Stimulated activated naive B cell treated with anti-CD40 and anti-IgM and Interleukin-4, amounts not matched to agents 10 μg/mL and 1 μg/mL and 100 μg/mL, for 72 hours (primary cell): Measurements from ENCODE around the gene ZC3H6.
A peak's percentile ranks its signal among the peaks of the same experiment; 100 is the strongest.

Experiments used
- ATAC-seq, 2 donors: fragments of 150-1000 bp; cut with Tn5 transposase; replicated peaks; 2 replicates each; pipeline ENCODE4 v1.10.0; 2021; ENCODE audit warnings: moderate library complexity in 1 of 2
- DNase-seq: peaks from one replicate; pipeline ENCODE4 v3.0.0; 2021
- H3K27ac Mint-ChIP-seq: one replicate; pipeline ENCODE4 v1.8.0; 2022; ENCODE audit warnings: mild to moderate bottlenecking, mixed read lengths
- H3K27me3 Mint-ChIP-seq, 2 donors: one replicate each; pipeline ENCODE4 v1.8.0; 2022; ENCODE audit warnings: mixed read lengths in 2 of 2
- H3K36me3 Mint-ChIP-seq, 2 donors: one replicate each; pipeline ENCODE4 v1.8.0; 2022; ENCODE audit warnings: mixed read lengths in 2 of 2, mild to moderate bottlenecking in 1 of 2
- H3K4me1 Mint-ChIP-seq, 2 donors: one replicate each; pipeline ENCODE4 v1.8.0; 2022; ENCODE audit warnings: mixed read lengths in 2 of 2, mild to moderate bottlenecking in 1 of 2
- H3K4me3 Mint-ChIP-seq, 2 donors: one replicate each; pipeline ENCODE4 v1.8.0; 2022; ENCODE audit warnings: mild to moderate bottlenecking in 2 of 2, mixed read lengths in 2 of 2, moderate library complexity in 1 of 2
- H3K9me3 Mint-ChIP-seq, 2 donors: one replicate each; pipeline ENCODE4 v1.8.0; 2022; ENCODE audit warnings: mixed read lengths in 2 of 2, mild to moderate bottlenecking in 1 of 2

ZC3H6 gene

DNA sequence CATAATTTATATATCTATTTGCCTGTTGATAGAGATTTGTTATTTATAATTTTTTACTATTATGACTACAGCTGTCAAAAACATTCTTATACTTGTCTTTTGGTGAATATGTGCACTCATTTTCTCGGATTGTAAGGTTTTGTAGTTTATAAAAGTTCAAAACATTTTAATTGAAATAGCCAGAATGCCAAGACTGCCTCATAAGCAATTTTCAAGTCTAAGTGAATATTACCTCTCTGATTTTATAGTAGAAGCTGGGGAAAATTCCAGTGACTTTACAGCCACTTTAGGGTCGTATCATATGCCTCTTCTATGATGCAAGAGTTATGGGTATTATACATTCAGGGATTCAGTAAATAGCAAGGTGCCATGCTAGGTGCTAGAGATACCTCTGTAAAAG is 21.0 kb downstream of the ZC3H6 start:
- DNase-seq (no peak), ATAC-seq (no peak)
- no peaks in the 10 kb centered on the region for H3K27me3 Mint-ChIP-seq
- H3K4me3 Mint-ChIP-seq, result no peak overlapping the region
- H3K9me3 Mint-ChIP-seq, result peaks cover 1 to 4% of the 10 kb centered on the region in 2 donors
- H3K27ac Mint-ChIP-seq, result no peak overlapping the region
- peaks cover 0 to 3% of the 10 kb centered on the region in 2 donors for H3K4me1 Mint-ChIP-seq
- H3K36me3 Mint-ChIP-seq, result peaks cover 7 to 13% of the 10 kb centered on the region in 2 donors

DNA sequence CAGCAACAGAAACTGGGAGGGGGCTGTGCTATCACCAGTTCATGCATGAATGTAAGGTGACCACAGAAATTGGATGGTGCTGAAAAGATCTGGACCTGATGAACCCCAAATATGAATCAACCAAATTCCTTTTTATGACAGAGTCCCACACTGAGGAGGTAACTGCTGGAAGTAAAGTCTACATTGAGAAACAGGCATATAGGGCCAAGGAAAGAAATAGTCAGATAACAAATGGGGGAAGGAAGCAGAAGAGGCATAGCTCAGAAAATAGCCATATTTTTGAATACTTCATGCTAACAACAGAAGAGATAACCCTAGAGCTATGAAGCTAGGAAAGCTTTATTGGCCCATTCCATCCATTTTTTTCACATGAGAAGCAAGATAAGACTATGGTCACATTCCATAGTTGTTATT is 25.8 kb downstream of the ZC3H6 start:
- ATAC-seq (no peak), DNase-seq (no peak)
- H3K27me3 Mint-ChIP-seq, result no peaks in the 10 kb centered on the region
- no peak overlapping the region for H3K27ac Mint-ChIP-seq
- H3K4me3 Mint-ChIP-seq, result no peak overlapping the region
- H3K36me3 Mint-ChIP-seq, result peaks cover 9 to 22% of the 10 kb centered on the region in 2 donors
- peaks cover 4 to 6% of the 10 kb centered on the region in 2 donors for H3K4me1 Mint-ChIP-seq
- peaks cover 1 to 4% of the 10 kb centered on the region in 2 donors for H3K9me3 Mint-ChIP-seq

DNA sequence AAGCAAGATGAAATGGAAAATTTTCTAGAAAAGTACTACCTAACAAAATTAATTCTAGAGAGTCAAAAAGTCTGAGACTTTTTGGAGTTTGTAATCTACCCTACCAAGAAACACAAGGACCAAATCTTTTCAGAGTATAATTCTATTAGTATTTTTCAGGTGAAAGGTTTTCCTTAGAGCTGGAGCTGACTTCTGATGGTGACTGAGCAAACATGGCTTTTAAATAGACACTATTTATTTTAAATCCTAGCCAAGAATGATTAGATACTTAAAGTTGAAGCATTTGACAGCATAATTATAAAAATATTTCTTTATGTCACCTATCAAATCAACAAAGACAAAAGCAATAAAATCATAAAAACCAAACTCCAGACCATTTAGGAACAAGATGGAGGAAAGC is 26.6 kb downstream of the ZC3H6 start:
- Mint-ChIP-seq H3K27me3 (no peaks in the 10 kb centered on the region), H3K27ac (no peak overlapping the region), H3K4me1 (peaks cover 3 to 4% of the 10 kb centered on the region in 2 donors), H3K4me3 (no peak overlapping the region), H3K36me3 (peaks cover 9 to 22% of the 10 kb centered on the region in 2 donors), H3K9me3 (peaks cover 1 to 4% of the 10 kb centered on the region in 2 donors)
- DNase-seq (no peak), ATAC-seq (no peak)

DNA sequence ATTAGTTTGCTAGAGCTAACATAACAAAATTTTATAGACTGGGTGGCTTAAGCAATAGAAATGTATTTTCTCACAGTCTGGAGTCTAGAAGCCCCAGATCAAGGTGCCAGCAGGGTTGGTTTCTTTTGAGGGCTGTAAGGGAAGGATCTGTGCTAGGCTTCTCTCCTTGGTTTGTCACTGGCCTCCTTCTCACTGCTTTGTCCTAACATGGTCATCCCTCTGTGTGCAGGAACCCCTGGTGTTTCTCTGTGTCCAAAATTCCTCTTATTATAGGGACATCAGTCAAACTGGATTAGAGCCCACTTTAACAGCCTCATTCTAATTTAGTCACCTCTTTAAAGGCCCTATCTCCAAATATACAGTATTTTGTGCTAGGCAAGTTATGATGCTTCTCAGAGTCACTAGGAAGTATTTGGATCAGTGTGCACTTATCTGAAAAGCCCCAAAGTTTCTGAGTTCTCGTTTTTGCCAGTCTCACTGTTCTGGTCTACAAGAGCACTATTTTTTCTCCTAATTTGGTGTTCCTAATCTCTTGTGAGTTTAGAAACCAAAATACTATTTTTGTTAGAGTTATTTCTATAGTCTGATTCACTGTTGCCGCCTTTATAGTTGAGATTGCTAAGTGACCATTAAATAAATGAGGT is 29.0 kb downstream of the ZC3H6 start:
- H3K4me3 Mint-ChIP-seq, result no peak overlapping the region
- peaks cover 1 to 4% of the 10 kb centered on the region in 2 donors for H3K9me3 Mint-ChIP-seq
- H3K27ac Mint-ChIP-seq, result peak overlapping the region; percentile 54
- peaks cover 9 to 27% of the 10 kb centered on the region in 2 donors for H3K36me3 Mint-ChIP-seq
- no peak for DNase-seq
- no peaks in the 10 kb centered on the region for H3K27me3 Mint-ChIP-seq
- peak; percentile 61 to 85 for ATAC-seq
- H3K4me1 Mint-ChIP-seq, result peaks cover 3 to 4% of the 10 kb centered on the region in 2 donors

DNA sequence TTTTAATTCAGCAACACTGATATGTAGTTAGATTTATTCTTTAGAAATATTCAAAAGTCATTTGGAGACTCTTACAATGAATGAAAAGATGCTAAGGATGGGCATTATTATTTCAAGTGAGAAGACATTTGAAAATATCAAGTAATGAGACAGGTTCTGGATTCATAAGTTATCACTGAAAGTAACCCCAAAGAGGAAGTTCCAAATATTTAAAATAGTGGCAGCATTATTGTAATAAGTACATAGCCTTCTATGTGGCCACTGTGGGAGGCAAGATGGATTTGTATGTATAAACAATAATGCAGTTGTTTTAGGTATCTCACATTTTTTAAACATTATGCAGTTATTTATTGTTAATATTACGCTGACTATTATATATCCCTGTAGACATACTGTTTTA is 29.7 kb downstream of the ZC3H6 start:
- no peak for DNase-seq
- ATAC-seq, result peak; percentile 61 to 69
- H3K27ac Mint-ChIP-seq, result no peak overlapping the region
- peaks cover 7 to 23% of the 10 kb centered on the region in 2 donors for H3K36me3 Mint-ChIP-seq
- no peaks in the 10 kb centered on the region for H3K9me3 Mint-ChIP-seq
- H3K4me3 Mint-ChIP-seq, result no peak overlapping the region
- H3K27me3 Mint-ChIP-seq, result no peaks in the 10 kb centered on the region
- peaks cover 3 to 4% of the 10 kb centered on the region in 2 donors for H3K4me1 Mint-ChIP-seq

DNA sequence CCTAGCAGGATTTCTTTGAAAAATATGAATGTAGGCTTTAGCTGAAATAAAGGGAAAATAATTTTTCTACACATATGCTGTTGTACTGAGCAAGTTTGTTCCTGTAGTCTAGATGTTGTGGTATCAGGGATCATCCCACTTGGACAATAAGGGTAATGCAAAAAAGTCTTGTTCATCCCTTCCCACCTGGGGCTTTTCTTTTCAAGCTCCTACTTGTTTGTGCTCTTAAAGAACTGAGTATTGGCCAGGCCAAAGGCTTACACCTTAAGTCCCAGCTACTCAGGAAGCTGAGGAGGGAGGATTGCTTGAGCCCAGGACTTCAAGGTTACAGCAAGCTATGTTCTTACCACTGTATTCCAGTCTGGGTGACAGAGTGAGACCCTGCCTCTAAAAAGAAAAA is 35.5 kb downstream of the ZC3H6 start:
- Mint-ChIP-seq H3K27me3 (no peaks in the 10 kb centered on the region), H3K36me3 (peaks cover 2 to 11% of the 10 kb centered on the region in 2 donors), H3K4me1 (no peaks in the 10 kb centered on the region), H3K4me3 (no peak overlapping the region), H3K27ac (no peak overlapping the region), H3K9me3 (no peaks in the 10 kb centered on the region)
- ATAC-seq, result no peak
- no peak for DNase-seq

DNA sequence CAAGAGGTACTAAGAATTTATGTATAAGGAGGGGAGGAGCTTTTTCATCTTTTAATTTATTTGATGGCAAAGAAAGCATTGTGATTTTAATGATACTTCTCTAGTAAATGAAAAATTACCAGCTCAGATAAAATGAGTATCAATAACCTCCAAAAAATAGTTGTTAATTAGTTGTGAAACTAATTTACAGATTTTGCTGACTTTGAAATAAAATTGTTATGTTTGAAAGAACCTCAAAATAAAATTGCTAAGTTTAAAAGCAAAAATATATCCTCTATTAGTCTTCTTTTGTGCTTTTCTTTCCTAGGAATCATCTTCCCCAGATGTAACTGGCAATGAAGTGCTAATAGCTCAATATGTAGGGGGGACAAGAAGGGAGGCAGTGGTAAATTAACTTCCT is 36.5 kb downstream of the ZC3H6 start:
- no peak overlapping the region for H3K4me3 Mint-ChIP-seq
- no peaks in the 10 kb centered on the region for H3K27me3 Mint-ChIP-seq
- no peak overlapping the region for H3K27ac Mint-ChIP-seq
- H3K9me3 Mint-ChIP-seq, result no peaks in the 10 kb centered on the region
- no peaks in the 10 kb centered on the region for H3K4me1 Mint-ChIP-seq
- H3K36me3 Mint-ChIP-seq, result peaks cover 2 to 11% of the 10 kb centered on the region in 2 donors
- ATAC-seq (no peak), DNase-seq (no peak)

DNA sequence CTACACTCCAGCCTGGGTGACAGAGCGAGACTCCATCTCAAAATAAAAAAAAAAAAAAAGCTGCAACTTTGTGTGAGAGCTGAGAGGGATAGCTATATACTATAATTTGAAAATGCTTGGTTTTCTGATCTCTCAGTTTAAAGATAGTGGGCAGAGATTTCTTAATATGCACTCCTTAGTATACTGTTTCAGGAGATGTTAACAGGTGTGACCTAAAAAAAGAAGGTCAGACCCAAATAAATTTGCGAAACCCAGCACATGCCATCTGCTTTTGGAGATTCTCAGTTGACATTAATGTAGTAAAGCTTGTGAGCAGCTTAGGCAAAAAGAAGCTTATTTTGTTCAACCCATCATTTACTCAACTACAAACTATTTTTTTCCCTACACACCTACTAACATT is 37.4 kb downstream of the ZC3H6 start:
- Mint-ChIP-seq H3K9me3 (no peaks in the 10 kb centered on the region), H3K4me1 (no peaks in the 10 kb centered on the region), H3K4me3 (no peak overlapping the region), H3K27me3 (no peaks in the 10 kb centered on the region), H3K27ac (no peak overlapping the region), H3K36me3 (peaks cover 2 to 5% of the 10 kb centered on the region in 2 donors)
- DNase-seq (no peak), ATAC-seq (no peak)

DNA sequence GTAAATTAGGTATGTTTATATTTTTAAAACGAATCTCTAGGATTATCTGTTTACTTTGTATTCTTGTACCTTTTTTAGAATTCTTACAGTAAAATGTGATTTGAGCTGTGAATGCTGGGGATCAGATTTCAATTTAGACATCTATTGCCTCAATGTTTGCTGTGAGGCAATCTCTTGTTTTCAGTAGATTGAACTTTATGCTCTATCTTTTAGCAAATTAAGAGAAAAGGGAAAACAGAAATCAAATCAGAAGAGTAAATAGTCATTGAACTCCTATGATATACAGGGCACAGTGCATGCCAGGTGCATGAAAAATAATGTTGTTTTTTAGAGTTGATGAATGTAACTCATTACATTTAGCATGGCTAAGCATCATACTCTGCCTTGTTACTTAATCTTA is 39.5 kb downstream of the ZC3H6 start:
- peaks cover 2 to 5% of the 10 kb centered on the region in 2 donors for H3K36me3 Mint-ChIP-seq

DNA sequence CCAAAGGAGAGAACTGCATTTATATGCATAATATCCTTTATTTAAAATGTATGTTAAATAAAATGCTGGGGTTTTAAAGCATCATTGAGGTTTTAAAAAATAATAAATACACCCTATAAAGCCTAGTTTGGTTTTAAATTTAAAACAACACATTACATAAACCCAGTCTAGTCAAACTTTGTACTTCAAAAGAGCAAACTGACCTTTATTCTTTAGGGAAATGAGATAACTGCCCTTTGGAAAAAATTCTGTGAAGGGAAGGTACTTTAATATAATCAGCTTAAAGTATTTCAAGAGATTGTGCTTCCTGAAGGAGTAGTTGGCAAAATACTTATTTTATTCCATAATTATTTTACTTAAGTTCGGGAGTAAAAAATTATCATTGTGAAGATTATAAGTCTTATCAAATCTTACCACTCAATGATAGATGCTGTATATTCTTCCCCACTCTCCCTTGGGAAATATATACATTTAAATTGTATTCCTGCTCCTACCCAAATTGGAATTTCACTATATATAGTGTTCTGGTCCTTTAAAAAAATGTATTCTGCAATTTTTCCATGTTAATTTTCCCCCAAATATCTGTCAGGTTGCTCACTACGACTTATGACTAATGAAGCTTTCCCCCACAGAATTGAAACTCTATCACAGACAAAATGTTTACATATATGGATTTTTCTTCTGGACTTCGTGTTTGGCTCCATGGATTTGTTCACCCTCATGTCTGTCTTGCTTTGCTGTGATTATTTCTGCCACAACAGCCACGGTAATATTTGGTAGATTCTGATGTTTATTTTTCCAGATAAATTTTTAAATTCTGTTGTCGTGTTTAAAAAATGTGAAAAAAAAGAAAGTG is 42.1 kb downstream of the ZC3H6 start:
- Mint-ChIP-seq H3K4me1 (no peaks in the 10 kb centered on the region), H3K4me3 (no peak overlapping the region), H3K36me3 (no peaks in the 10 kb centered on the region), H3K27ac (no peak overlapping the region), H3K27me3 (no peaks in the 10 kb centered on the region), H3K9me3 (no peaks in the 10 kb centered on the region)
- DNase-seq (no peak), ATAC-seq (no peak)

More for the DNA sequence above, 39.5 kb downstream of the ZC3H6 start:
- ATAC-seq (no peak), DNase-seq (no peak)
- Mint-ChIP-seq H3K4me1 (no peaks in the 10 kb centered on the region), H3K4me3 (no peak overlapping the region), H3K27me3 (no peaks in the 10 kb centered on the region), H3K27ac (no peak overlapping the region), H3K9me3 (no peaks in the 10 kb centered on the region)

DNA sequence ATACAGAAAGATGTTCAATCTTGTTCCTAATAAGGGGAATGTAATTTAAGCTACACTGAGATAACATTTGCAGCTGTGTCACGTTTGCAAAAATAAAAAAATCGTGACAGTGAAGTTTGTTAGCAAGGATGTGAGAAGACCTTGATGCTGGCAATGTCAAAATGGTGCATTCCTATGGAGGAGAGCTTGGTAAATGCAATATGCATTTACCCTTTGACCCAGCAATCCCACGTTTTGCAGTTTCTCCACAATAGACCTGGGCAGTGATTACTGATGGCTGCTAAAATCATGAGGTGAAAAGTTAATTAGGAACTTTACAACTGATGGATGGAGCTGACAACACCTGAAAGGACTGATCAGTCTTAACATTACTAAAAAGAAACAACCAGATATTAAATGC is 43.1 kb downstream of the ZC3H6 start:
- Mint-ChIP-seq H3K36me3 (no peaks in the 10 kb centered on the region), H3K9me3 (no peaks in the 10 kb centered on the region), H3K27me3 (no peaks in the 10 kb centered on the region), H3K4me1 (no peaks in the 10 kb centered on the region), H3K4me3 (no peak overlapping the region), H3K27ac (no peak overlapping the region)
- ATAC-seq (no peak), DNase-seq (no peak)

DNA sequence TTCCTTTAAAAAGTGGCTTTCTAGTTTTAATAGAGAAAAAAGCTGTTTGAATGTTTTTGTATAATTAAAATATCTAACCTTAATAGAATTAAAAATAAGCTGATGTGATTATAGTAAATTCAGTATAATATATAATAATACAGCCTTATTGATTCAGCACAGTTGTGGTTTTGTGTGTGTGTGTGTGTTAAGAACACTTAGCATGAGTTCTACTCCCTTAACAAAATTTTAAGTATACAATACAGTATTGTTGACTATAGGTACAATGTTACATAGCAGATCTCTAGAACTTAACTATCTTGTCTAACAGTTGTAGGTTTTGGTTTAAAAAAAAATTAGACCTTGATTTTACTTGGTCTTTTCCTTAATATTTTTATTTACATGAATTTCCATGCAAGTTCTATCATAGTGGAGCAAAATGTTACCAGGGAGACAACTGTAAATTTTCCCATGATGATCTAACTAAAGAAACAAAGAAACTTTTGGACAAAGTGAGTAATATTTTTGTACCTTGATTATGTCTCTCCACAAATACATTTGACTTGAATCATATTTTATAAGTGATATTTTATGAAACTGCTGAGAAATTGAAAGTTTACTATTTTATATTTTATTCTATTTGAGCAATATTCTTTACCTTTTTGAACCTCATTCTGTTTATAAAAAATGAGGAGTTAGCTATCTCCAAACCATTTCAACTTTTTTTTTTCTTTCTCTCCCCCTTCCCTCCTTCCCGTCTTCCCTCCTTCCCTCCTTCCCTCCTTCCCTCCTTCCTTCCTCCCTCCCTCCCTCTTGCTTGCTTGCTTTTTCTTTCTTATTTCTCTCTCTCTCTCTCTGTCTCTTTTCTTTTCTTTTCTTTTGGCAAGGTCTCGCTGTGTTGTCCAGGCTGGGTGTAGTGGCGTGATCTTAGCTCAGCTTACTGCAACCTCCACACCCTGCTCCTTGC is 46.3 kb downstream of the ZC3H6 start:
- Mint-ChIP-seq H3K27me3 (no peaks in the 10 kb centered on the region), H3K27ac (no peak overlapping the region), H3K36me3 (peaks cover 2 to 4% of the 10 kb centered on the region in 2 donors), H3K4me1 (no peaks in the 10 kb centered on the region), H3K9me3 (no peaks in the 10 kb centered on the region), H3K4me3 (no peak overlapping the region)
- no peak for DNase-seq
- ATAC-seq, result no peak

DNA sequence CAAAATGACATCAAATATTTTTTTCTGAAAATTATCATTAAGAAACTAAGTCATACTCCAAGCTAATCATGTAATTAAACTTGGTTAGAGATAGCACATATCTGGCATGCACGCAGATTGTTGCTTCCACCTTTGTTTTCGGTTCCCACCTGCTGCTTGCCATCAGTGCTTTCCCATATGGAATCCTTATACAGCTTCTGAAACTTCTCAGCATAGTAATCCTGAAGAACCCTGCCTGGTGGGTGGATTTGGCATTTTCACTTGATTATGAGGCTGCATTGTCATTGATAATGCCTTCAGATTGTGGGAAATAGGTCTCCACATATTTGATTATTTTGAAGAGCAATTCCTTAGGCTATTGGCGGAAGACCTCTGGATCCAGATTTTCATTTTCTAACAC is 47.5 kb downstream of the ZC3H6 start:
- Mint-ChIP-seq H3K4me1 (no peaks in the 10 kb centered on the region), H3K27ac (no peak overlapping the region), H3K27me3 (no peaks in the 10 kb centered on the region), H3K9me3 (no peaks in the 10 kb centered on the region), H3K4me3 (no peak overlapping the region), H3K36me3 (peaks cover 15 to 17% of the 10 kb centered on the region in 2 donors)
- ATAC-seq (no peak), DNase-seq (no peak)

DNA sequence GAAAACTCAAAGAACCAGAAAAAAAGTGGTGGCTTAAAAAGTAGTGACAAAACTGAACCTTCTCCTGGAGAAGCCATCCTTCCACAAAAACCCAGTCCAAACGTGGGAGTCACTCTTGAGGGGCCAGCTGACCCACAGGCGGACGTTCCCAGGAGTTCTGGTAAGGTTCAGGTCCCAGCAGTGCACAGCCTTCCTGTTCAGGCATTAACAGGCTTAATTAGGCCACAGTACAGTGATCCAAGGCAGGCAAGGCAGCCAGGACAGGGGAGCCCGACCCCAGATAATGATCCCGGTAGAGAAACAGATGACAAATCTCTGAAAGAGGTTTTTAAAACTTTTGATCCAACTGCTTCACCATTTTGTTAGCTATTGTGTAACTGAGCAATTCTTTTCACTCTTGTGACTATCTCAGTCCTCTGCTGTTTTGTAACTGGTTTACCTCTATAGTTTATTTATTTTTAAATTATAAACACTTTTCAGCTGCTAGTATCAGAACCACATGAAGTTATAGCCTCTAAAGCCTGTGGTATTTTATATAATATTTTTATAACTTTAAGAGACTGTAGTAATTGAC is 56.8 kb downstream of the ZC3H6 start:
- ATAC-seq (no peak), DNase-seq (no peak)
- Mint-ChIP-seq H3K27me3 (no peaks in the 10 kb centered on the region), H3K27ac (no peak overlapping the region), H3K36me3 (peaks cover 12 to 14% of the 10 kb centered on the region in 2 donors), H3K4me3 (no peak overlapping the region), H3K4me1 (no peaks in the 10 kb centered on the region), H3K9me3 (no peaks in the 10 kb centered on the region)
